ENCODE results near the gene SLC26A5. TPM values are rescaled to one million over a fixed set of nuclear protein-coding genes. Genes with fewer than 3 reads are reported as not detected.
A peak's percentile ranks its signal among the peaks of the same experiment; 100 is the strongest.
"Not testable (repeated sequence)": the region's sequence is repeated elsewhere in the genome, so short reads cannot be mapped to it uniquely, and the experiment has no call there.

The SLC26A5 gene
- total RNA-seq, result not detected in 3 replicates
- long read RNA-seq, result 0 reads

DNA sequence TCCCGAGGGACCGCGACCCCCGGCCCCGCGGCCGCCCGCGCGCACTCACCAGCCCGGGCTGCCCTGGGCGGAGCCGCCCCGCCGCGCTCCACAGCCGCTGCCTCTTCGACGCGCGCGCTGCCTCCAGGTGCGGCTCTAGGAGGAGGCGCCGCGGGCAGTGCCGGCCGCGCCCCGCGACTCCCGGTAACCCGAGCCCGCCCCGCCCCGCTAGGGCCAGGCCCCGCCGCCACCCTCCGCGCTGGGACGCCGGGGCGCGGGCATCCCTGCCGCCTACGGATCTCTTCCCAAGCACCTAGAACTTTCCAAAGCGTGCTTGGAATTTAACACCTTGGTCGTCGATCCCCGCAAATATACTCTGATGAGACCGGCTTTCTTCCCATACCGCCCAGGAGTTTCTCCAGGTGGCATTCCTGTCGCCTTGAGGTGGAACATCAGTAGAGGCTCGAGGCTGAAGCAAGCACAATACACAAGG lies at the start of gene SLC26A5:
Gene SLC26A5 (minus strand): TSS at position 159 of the 472 bp plus-strand sequence. CDS start 24,693 bp downstream, outside the sequence.
- TF ChIP-seq CTCF (IDR thresholded peaks at IDR 0.05), result no peak
- H3K27ac Mint-ChIP-seq (ENCODE audit: unreplicated experiment), result no peak within 1 kb of the TSS
- peaks cover 4% of the 10 kb centered on the region for H3K9me3 Mint-ChIP-seq (ENCODE audit: low read depth)
- no peak for DNase-seq (ENCODE audit: low spot score)
- H3K4me3 Mint-ChIP-seq (ENCODE audit: unreplicated experiment), result peak within 1 kb of the TSS; percentile 70
- H3K27me3 Mint-ChIP-seq (ENCODE audit: low read depth), result peaks cover 75% of the 10 kb centered on the region
- H3K4me1 Mint-ChIP-seq (ENCODE audit: low read depth), result peaks cover 10% of the 10 kb centered on the region
- H3K36me3 Mint-ChIP-seq (ENCODE audit: low read depth), result peaks cover 3% of the 10 kb centered on the region

DNA sequence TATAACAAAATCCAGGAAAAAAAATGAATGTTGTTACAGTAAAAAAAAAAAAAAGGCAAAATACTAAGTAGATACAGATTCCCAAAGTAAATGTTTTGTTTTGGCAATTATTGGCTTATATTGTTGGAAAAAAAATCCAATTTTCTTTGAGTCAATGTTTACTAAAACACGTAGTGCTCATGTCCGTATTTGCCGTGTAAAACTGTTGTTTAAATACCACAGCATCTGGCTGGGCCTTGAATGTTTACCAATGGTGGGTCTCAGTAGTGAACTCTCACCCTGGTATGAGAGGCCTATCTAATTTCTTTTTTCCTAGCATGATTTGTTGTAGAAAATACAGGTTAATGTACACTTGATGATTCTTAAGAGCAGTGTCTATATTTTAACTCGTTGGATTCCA lies 41.4 kb upstream of the SLC26A5 start:
- Mint-ChIP-seq H3K36me3 (ENCODE audit: low read depth) (no peaks in the 10 kb centered on the region), H3K4me1 (ENCODE audit: low read depth) (no peaks in the 10 kb centered on the region), H3K27ac (ENCODE audit: unreplicated experiment) (no peak overlapping the region), H3K9me3 (ENCODE audit: low read depth) (no peaks in the 10 kb centered on the region), H3K4me3 (ENCODE audit: unreplicated experiment) (no peak overlapping the region), H3K27me3 (ENCODE audit: low read depth) (peaks cover 10% of the 10 kb centered on the region)
- TF ChIP-seq CTCF (IDR thresholded peaks at IDR 0.05), result no peak
- no peak for DNase-seq (ENCODE audit: low spot score)

DNA sequence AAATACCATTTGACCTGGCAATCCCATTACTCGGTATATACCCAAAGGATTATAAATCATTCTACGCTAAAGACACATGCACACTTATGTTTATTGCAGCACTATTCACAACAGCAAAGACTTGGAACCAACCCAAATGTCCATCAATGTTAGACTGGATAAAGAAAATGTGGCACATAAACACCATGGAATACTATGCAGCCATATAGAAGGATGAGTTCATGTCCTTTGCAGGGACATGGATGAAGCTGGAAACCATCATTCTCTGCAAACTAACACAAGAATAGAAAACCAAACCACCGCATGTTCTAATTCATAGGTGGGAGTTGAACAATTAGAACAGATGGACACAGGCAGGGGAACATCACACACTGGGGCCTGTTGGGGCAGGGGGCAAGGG lies 40.9 kb upstream of the SLC26A5 start:
- not testable (repeated sequence) for DNase-seq (ENCODE audit: low spot score); H3K9me3 Mint-ChIP-seq (ENCODE audit: low read depth); H3K4me1 Mint-ChIP-seq (ENCODE audit: low read depth); H3K27ac Mint-ChIP-seq (ENCODE audit: unreplicated experiment); H3K4me3 Mint-ChIP-seq (ENCODE audit: unreplicated experiment); H3K36me3 Mint-ChIP-seq (ENCODE audit: low read depth)
- H3K27me3 Mint-ChIP-seq (ENCODE audit: low read depth), result peaks cover 13% of the 10 kb centered on the region

- peaks cover 16% of the 10 kb centered on the region for H3K27me3 Mint-ChIP-seq (ENCODE audit: low read depth)
Measured at GRCh38 chr7:103480771-103481170, 34.8 kb upstream of the SLC26A5 start.

DNA sequence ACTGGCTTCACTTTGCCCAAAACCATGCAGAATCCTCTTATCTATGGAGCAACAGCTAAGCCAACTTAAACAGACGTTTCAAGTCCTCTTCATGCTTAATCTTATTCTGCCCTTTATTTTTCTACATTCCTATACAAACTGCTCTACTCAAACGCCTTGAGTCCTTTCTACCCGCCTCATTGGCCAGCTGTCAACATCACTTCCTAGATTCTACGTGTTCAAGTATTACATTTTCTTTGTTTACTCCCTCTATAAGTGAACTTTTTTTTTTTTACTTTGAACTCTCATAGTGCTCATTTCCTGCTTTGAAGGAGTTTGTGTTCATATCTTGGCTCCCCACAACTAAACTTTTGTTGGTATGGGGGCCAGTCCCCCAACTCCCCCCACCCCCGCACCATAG lies 28.9 kb upstream of the SLC26A5 start:
- Mint-ChIP-seq H3K36me3 (ENCODE audit: low read depth) (no peaks in the 10 kb centered on the region), H3K4me3 (ENCODE audit: unreplicated experiment) (no peak overlapping the region), H3K9me3 (ENCODE audit: low read depth) (no peaks in the 10 kb centered on the region), H3K27me3 (ENCODE audit: low read depth) (peaks cover 15% of the 10 kb centered on the region), H3K4me1 (ENCODE audit: low read depth) (no peaks in the 10 kb centered on the region), H3K27ac (ENCODE audit: unreplicated experiment) (no peak overlapping the region)
- TF ChIP-seq CTCF (IDR thresholded peaks at IDR 0.05), result no peak
- DNase-seq (ENCODE audit: low spot score), result no peak

More at GRCh38 chr7:103480771-103481170, 34.8 kb upstream of the SLC26A5 start:
- DNase-seq (ENCODE audit: low spot score), result no peak
- Mint-ChIP-seq H3K9me3 (ENCODE audit: low read depth) (no peaks in the 10 kb centered on the region), H3K27ac (ENCODE audit: unreplicated experiment) (no peak overlapping the region), H3K4me1 (ENCODE audit: low read depth) (no peaks in the 10 kb centered on the region), H3K4me3 (ENCODE audit: unreplicated experiment) (no peak overlapping the region), H3K36me3 (ENCODE audit: low read depth) (no peaks in the 10 kb centered on the region)
- no peak for TF ChIP-seq CTCF (IDR thresholded peaks at IDR 0.05)
